GM18526 (cell line): Measurements from ENCODE around the gene KCNK5.

Experiments
- POLR2A ChIP-seq: IDR thresholded peaks from 3 replicates; pipeline ENCODE4 v1.6.1; 2011; ENCODE audit not compliant: insufficient read length; ENCODE audit errors: extremely low read depth

Gene KCNK5

DNA sequence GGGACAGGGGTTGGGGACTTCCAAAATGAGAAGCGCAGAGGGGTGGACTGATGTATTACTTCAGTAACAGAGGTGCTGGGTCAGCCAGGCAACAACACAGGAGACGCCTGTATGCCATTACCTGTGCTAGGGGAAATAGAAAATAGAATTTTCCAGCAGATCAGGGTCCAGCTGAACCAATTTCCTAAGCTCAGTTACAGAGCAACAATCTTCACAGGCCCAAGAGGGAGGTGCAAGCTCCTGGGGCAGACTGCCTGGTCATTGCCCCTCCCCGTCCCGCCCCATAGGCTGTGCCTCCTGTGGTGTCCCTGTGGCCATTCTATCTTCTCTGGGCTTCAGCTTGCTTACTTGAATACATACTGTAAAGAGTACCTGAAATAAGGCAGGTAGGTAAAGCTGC is 3.7 kb downstream of the KCNK5 start:
- no peak for TF ChIP-seq POLR2A

DNA sequence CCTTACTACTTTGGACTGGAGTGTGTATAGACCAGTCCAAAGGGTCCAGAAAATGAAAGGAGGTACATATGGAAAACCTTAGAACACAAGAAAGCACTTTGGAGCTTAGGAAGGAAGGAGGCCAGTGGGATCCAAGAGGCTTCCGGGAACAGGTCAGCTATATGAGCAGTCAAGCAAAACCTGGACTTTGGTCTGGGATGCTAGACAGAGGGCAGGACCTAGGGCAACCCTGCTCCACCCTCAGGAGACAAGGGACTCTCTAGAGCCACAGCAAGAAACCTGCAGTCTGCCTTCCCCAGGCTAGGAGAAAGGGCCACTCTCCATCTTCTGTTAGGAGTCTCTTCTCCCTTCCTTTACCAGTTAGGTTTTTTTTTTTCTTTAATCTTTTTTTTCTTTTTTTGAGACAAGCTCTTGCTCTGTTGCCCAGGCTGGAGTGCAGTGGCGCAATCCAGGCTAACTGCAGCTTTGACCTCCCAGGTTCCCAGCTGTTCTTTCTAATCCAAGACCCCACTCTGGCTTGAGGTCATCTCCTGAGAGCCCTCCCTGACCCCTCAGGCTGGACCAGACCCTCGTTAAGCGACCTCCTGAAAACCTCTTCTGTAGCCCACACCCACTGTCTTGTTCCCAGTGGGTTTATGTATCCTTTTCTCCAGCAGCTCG is 4.6 kb downstream of the KCNK5 start:
- no peak for TF ChIP-seq POLR2A

DNA sequence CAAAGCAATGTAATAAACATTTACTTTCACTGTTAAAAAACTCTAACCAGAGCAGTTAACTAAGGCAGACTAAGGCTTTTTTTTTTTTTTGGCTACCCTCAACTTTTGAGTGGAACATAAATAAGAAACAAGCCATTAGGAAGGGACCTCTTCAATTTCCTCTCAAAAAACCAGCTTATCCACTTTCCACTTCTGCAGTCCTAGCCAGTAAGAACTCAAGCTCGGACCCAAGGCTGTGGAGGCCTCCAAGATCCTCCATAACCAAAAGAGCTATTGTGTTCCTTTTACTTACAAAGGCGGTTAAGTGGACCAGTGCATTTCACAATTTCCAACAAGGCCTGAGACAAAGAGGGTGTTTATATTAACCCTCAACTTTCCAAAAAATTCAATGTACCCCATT is 5.3 kb downstream of the KCNK5 start:
- no peak for TF ChIP-seq POLR2A

DNA sequence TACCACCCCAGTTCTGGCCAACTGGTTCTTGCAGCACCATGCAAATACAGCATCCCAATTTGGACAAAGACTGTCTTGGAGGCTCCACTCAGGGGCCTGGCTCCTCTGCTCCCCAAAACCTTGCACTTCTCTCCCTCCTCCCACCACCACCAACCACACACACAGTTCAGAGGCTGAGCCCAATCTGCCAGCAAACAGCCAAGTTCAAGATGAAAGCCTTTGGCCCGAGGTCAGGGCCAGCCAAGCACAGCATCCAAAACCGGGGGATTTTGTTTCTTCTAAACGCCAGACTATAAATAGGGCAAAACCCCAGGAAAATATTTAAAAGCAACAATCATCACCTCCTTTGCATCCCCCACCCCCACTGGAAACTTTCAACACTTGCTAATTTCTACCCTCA is 5.7 kb downstream of the KCNK5 start:
- no peak for TF ChIP-seq POLR2A

DNA sequence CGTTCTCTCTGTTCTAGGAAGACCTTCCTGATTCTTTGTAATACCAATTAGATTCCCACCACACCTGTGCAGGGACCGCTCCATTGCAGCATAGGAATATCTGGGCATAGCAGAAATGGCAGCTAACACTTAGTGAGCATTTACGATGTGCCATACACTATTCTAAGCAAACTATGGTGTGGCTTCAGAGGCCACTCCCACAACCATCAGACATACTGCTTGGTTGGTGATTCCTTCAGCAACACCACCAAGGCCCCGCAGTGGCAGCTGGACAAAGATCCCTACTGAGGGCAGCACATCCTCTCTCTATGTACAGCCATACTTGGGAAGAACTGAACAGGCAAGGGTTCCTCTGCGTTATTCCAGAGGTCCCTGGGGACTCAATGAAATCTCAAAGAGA is 6.2 kb downstream of the KCNK5 start:
- no peak for TF ChIP-seq POLR2A

DNA sequence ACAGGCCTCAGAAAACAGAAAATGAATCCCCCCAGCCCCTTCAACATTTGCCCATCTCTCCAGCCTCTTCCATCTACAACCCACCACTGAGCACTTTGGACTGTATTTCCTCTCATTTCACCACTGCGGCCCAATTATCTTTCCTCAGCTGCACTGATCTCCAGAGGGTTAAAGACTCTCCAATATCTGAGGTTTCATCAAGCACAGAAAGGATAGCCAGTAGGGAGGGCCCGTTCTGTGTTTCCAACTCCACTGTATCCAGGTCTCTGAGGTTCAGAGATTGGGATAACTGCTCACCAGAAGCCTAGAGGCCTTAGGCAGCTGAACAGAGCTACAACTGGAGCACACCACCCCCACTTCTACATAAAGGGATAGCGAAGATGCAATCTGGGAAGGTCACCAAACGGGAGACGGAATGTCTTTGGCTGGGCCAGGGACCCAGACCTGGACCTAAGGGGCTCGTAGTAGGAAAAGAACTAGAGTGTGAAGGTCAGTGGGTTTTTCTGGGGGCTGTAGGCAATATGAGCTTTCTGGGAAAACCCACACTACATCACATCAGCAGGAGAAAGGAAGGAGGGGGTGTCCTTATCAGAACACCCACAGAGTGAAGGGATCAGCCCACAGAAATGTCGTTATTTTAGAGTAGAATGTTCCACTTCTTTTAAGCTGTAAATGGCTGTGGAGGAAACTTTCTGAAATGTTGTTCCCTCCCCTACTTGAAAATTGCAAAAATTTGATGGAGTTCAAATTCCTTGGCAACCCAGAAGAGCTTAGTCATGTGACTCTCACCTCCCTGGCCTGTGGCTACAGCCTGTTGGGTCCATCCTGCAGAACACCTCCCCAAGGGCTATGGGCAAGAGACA is 7.3 kb downstream of the KCNK5 start:
- no peak for TF ChIP-seq POLR2A

DNA sequence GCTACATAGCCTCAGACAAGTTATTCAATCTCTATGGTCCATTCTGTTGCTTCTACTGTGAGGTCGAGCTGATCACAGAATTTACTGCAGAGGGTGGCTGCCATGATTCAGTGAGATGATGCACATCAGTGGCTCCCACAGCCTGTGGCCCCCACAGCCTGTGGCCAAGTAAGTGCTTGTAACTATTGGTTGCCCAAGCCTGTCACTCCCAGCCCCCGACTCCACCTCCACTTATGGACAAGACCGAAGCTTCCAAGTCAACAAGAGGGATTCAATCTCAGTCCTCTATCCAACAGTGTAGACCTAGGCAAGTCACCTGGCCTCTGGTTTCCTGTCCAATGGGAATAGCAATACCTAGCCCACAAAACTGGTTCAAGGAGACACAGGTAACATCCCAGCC is 8.2 kb downstream of the KCNK5 start:
- no peak for TF ChIP-seq POLR2A

DNA sequence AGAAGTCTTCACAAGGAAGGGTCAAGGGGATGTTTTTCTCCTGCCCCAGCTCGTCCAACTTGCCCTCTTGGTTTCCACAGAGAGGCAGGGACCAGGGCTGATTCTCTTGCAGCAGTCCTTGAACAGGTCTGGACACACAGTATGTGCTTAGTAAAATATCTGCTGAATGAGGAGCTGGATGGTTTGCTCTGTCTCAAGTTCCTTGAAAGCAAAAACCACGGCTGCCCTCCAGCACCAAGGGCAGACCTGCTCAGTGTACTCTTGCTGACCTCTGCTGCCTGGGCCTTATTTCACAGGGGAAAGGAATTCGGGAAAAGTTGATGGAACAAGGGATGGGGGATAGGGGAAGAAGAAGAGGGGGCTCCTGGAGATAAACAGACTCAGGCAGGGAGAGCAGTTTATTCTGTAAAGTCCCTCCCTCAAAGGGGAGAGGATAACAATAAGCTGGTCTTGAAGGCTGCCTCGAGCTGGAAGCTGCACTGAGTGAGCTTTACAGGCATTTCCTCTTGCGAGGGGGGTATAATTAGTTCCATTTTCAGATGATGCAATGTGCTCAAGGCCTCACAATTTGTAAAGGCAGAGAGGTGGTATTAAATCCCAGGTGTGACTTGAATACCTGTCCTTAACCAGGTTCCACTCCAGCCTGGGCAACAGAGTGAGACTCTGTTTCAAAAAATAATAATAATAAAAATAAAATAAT is 10.3 kb downstream of the KCNK5 start:
- TF ChIP-seq POLR2A = no peak

DNA sequence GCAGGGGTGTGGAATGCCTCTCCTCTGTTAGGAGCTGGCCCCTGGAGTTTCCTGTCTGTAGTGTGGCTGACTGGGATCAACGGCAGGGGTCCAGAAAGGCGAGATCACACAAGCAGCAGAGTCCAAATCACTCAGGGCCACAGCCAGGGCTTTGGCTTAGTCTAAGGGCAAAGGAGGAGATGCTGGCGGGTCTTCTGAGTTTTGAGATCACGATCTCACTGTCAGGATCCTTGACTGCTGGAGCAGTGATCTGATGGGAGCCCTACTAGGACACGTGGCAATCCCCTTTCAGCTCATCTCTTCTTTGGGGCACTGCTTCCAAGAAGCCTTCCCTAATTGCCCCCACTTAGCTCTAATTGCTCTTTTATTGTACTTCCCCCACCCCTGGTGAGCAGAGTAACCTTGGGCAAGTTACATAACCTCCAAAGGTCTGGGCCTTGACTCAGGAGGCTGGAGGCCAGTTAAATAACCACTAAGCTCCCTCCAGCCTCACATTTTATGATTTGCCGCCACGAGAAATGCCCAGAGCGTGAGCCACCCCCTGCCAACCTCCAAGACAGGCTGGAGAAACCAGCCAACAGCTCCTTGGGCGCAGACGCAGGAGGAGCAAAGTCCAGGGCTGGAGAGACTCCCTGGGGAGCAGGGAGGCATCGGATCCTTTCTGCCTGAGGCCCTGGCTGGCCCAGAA is 12.0 kb downstream of the KCNK5 start:
- no peak for TF ChIP-seq POLR2A

DNA sequence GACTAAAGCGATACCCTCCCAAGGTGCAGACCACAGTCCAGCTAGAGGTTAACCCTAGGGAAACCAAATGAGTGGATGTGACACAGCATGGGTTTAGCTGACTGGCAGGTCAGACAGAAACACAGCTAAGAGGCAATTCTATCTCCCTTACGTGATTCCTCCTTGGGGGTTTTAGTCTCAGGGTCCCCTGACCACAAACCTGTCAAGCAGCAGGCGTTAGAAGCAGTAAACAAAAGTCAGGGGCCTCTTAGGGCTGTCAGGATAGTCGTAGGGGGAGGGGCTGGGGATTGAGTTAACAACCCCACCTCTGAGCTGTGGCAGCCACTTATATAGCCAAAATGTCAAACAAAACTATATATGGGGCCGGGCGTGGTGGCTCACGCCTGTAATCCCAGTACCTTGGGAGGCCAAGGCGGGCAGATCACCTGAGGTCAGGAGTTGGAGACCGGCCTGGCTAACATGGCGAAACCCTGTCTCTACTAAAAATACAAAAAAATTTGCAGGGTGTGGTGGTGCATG is 13.6 kb downstream of the KCNK5 start:
- no peak for TF ChIP-seq POLR2A

DNA sequence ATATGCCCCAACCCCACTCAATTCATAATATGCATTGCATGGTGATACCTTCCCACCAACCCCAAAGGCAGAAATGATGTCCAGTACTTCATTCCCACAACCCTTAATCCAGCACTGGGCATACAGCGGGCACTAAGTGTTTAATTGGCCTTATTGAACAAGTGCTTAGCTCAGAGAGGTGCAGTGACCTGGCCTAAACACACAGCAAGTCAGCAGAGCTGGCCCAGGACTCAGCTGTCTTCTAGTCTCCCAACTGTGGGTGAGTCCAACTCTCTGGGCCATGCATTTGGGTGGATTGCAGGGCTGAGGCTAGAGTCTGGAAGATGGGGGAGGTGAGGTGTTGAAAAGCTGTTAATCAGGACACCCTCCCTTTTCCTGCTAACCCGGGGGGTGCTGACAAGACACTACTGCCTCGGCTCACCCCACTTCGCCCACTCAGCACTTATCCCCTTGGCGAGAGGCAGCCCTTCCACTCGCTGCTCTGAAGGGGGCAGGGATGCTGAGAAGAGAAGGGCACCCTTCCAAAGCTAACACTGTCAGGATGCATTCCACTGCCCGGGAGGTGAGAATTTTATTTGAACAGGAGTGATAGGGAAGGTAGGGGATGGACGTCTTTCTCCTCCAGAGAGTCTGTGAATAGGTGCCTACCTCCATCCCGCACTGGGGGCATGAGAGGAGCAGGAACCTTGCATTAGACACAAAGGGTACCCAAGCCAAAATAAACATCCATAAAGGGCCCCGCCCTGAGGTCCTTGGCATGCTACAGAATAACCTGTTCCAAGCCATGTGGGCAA is 14.2 kb downstream of the KCNK5 start:
- no peak for TF ChIP-seq POLR2A

DNA sequence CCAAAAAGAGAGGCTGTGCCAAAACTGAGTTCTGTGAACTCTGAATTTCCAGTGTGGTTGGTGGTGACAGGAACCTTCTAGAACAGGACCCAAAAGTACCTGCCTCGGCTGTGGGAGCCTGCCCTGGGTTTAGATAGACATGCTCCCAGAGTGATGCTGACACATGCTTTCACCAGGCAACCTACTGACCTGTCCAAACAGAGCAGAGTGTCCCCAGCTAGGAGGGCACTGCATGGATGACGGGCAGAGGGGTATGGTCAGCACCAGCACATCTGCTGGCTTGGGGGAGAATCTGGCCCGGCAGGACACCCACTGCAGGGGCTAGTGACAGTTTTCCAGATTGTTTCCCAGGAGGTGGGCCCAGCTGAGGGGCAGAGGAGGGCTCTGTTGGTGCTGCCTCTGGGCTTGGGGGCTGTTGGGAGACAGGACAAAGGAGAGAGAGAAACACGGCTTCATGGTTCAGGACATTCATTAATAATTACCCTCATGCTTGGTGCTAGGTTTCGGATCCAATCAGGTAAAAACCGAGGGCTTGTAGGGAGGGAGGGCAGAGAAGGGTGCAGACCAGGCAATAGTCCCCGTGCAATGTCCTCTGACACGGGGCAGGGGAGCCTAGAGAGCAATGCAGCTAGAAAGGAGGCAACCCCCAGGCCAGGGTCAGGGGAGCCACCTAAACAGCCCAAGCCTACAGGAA is 15.0 kb downstream of the KCNK5 start:
- TF ChIP-seq POLR2A = no peak

DNA sequence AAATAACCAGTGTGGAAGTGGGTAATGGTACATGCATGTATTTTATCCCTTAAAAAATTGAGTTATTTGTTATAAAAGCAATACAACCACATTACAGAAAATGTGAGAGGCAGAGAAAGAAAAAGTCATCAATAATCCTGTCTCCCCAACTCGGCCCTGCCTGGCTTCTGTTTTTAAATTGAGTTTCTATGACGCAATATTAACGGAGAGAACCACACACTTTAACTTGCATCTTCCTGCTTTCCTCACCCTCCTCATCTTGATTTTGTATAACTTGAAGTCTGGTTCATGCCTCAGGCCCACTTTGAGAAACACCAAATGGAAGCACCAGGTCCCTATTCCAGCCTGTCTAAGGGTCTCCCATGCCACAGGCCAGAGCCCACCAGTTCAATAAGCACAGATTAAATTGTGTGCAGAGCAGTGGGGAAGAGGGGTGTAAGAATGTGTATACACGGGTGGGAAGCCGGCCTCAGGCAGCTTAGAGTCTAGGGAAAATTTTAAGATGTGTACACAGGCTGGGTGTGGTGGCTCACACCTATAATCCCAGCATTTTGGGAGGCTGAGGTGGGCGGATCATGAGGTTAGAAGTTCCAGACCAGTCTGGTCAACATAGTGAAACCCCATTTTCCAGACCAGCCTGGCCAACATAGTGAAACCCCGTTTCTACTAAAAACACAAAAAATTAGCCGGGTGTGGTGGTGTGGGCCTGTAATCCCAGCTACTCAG is 15.9 kb downstream of the KCNK5 start:
- no peak for TF ChIP-seq POLR2A
